GM12878 (cell line): ENCODE data around the gene TLDC2. TPM values are rescaled to one million over a fixed set of nuclear protein-coding genes. Genes with fewer than 3 reads are reported as not detected.

Source experiments
- ATAC-seq: fragments of 200-7000 bp; cut with Tn5 transposase; 3 replicates; pipeline ENCODE4 v1.9.1; 2020; ENCODE audit warnings: mild to moderate bottlenecking, moderate library complexity
- BruUV-seq: library from RNA; stranded (reverse); fragments of 400-500 nt; replicated peaks from 2 replicates; lab custom pipeline; 2021; lab: Mats Ljungman, UMichigan
- CTCF ChIA-PET: fragments of 300-600 bp; sonication (Branson Sonifier 250); formaldehyde crosslinking; extraction: SDS; loops from one replicate; lab custom pipeline; 2021; ENCODE audit warnings: inconsistent platforms; lab: Yijun Ruan, JAX
- POLR2A ChIA-PET: fragments of 350-600 bp; formaldehyde crosslinking; extraction: SDS; loops from one replicate; lab custom pipeline; 2021; ENCODE audit warnings: inconsistent platforms; lab: Charles Lee
- RAD21 ChIA-PET: fragments of 300-600 bp; sonication (Branson Sonifier 250); formaldehyde crosslinking; loops from one replicate; lab custom pipeline; 2023; ENCODE audit warnings: antibody characterized with exemption; ENCODE audit not compliant: unreplicated experiment; lab: Charles Lee
- SMC1A ChIA-PET: fragments of 300-600 bp; sonication (Branson Sonifier 250); formaldehyde crosslinking; loops from one replicate; lab custom pipeline; 2023; ENCODE audit not compliant: unreplicated experiment, uncharacterized antibody; lab: Charles Lee
- DNase-seq: peaks from one replicate; pipeline ENCODE4 v3.0.0-alpha.2; 2011; ENCODE audit warnings: low read depth, low spot score
- FAIRE-seq: peaks from 3 replicates; lab custom pipeline; 2011; peaks lifted over from hg19 to GRCh38; lab: Jason Lieb, UNC
- H2AFZ ChIP-seq: 2 replicates; pipeline ENCODE4 v1.6.0; 2011; ENCODE audit warnings: low read depth, low read length, control low read depth; ENCODE audit not compliant: control insufficient read depth
- H3K27ac ChIP-seq: 2 replicates; pipeline ENCODE4 v1.5.1; 2011; ENCODE audit warnings: control low read depth; ENCODE audit not compliant: control insufficient read depth, insufficient read depth
- H3K27me3 ChIP-seq, 2 experiments: replicated peaks in 1 of 2; 2 replicates each; pipeline versions ENCODE4 v1.6.0 to v1.6.1; 2011; ENCODE audit warnings: low read length in 1 of 2; ENCODE audit not compliant: control insufficient read depth in 2 of 2, insufficient read depth in 2 of 2
- H3K36me3 ChIP-seq, 2 experiments: 2 replicates each; pipeline ENCODE4 v1.5.1; 2011; ENCODE audit warnings: low read length in 1 of 2; ENCODE audit not compliant: control insufficient read depth in 2 of 2, insufficient read depth in 2 of 2
- H3K4me1 ChIP-seq: 2 replicates; pipeline ENCODE4 v1.6.1; 2011; ENCODE audit warnings: mild to moderate bottlenecking, low read length, moderate library complexity, mixed read lengths; ENCODE audit not compliant: control insufficient read depth, insufficient read depth
- H3K4me2 ChIP-seq: 2 replicates; pipeline ENCODE4 v1.6.0; 2011; ENCODE audit warnings: control low read depth; ENCODE audit not compliant: control insufficient read depth, insufficient read depth
- H3K4me3 ChIP-seq: fragments of 200-600 bp; sonication (generic); 2 replicates; pipeline ENCODE4 v1.5.1; 2016
- H3K79me2 ChIP-seq: 2 replicates; pipeline ENCODE4 v1.6.0; 2011; ENCODE audit warnings: low read length; ENCODE audit not compliant: control insufficient read depth, insufficient read depth
- H3K9ac ChIP-seq: 2 replicates; pipeline ENCODE4 v1.8.0; 2011; ENCODE audit warnings: low read length, control low read depth, mixed read lengths; ENCODE audit not compliant: control insufficient read depth, insufficient read depth
- H3K9me3 ChIP-seq: replicated peaks from 3 replicates; pipeline ENCODE4 v1.5.1; 2011; ENCODE audit warnings: mild to moderate bottlenecking, low read length; ENCODE audit not compliant: control insufficient read depth, insufficient read depth
- H4K20me1 ChIP-seq: 2 replicates; pipeline ENCODE4 v1.6.0; 2011; ENCODE audit not compliant: control insufficient read depth, insufficient read depth
- BCLAF1 ChIP-seq: fragments of 450-650 bp; IDR thresholded peaks from 2 replicates; pipeline ENCODE4 v1.6.1; 2017; ENCODE audit warnings: antibody characterized with exemption, mild to moderate bottlenecking, moderate library complexity
- CBX3 ChIP-seq: fragments of 200-600 bp; sonication (generic); IDR thresholded peaks from 2 replicates; pipeline ENCODE4 v1.6.1; 2016; ENCODE audit warnings: low read depth, borderline replicate concordance
- CBX5 ChIP-seq: sonication (generic); IDR thresholded peaks from 2 replicates; pipeline ENCODE4 v1.6.1; 2016; ENCODE audit warnings: low read depth, moderate library complexity, mild to moderate bottlenecking, inconsistent platforms
- EZH2 ChIP-seq: IDR thresholded peaks from 2 replicates; pipeline ENCODE4 v1.6.1; 2012; ENCODE audit warnings: low read depth, mild to moderate bottlenecking, control low read depth, inconsistent platforms, low read length, borderline replicate concordance; ENCODE audit not compliant: control insufficient read depth
- HDGF ChIP-seq: fragments of 450-650 bp; IDR thresholded peaks from 2 replicates; pipeline ENCODE4 v1.6.1; 2016; ENCODE audit warnings: antibody characterized with exemption
- KAT2A ChIP-seq: conservative IDR thresholded peaks from 2 replicates; pipeline ENCODE4 v1.6.1; 2011; ENCODE audit warnings: low read depth, low read length; ENCODE audit not compliant: control insufficient read depth
- NFIC ChIP-seq: IDR thresholded peaks from 2 replicates; pipeline ENCODE4 v1.6.1; 2012; ENCODE audit warnings: low read depth, mild to moderate bottlenecking, inconsistent platforms, low read length, moderate library complexity
- NR2C2 ChIP-seq: IDR thresholded peaks from 2 replicates; pipeline ENCODE4 v1.6.1; 2011; ENCODE audit warnings: borderline replicate concordance, low read depth; ENCODE audit not compliant: control insufficient read depth, insufficient read length
- PKNOX1 ChIP-seq: fragments of 450-650 bp; IDR thresholded peaks from 2 replicates; pipeline ENCODE4 v1.6.1; 2016; ENCODE audit warnings: mild to moderate bottlenecking
- POLR2A ChIP-seq: IDR thresholded peaks from 2 replicates; pipeline ENCODE4 v1.6.1; 2011; ENCODE audit warnings: low read depth, mild to moderate bottlenecking, low read length
- POU2F2 ChIP-seq: IDR thresholded peaks from 3 replicates; pipeline ENCODE4 v1.6.1; 2011; ENCODE audit warnings: low read depth, mild to moderate bottlenecking, low read length, borderline replicate concordance
- SUPT20H ChIP-seq: IDR thresholded peaks from 2 replicates; pipeline ENCODE4 v1.6.1; 2011; ENCODE audit warnings: low read depth, mild to moderate bottlenecking, low read length, moderate library complexity, borderline replicate concordance; ENCODE audit not compliant: control insufficient read depth
- ZBTB4 ChIP-seq: fragments of 450-650 bp; formaldehyde crosslinking; IDR thresholded peaks from 2 replicates; pipeline ENCODE4 v1.4.0; 2022; ENCODE audit warnings: mild to moderate bottlenecking, moderate library complexity
- WGBS: methylation state at CpG from one replicate; pipeline ENCODE4 v1.1.6; 2016; ENCODE audit warnings: low lambda C conversion rate; ENCODE audit not compliant: insufficient replicate concordance, insufficient coverage; ENCODE audit errors: missing lambda C conversion rate; 5-methylcytosine and 5-hydroxymethylcytosine counted together
- in situ Hi-C: fragments of 300-500 bp; cut with MboI; formaldehyde crosslinking; loops from 9 replicates; pipeline ENCODE4 v1.14.3; 2018; ENCODE audit warnings: mixed read lengths
- intact Hi-C: fragments of 100-400 bp; cut with micrococcal nuclease; formaldehyde crosslinking; loops from one replicate; pipeline ENCODE4 v1.14.2; 2022; ENCODE audit not compliant: unreplicated experiment
- polyA plus RNA-seq, 11 experiments: library from polyadenylated mRNA; depleted of rRNA in 4 of 11; unstranded in 6 of 11; stranded (reverse) in 5 of 11; fragments of >200 nt; fragmentation: Nextera tagmentation in 4 of 11; fragmentation: Illumina TruSeq in 1 of 11; extraction: Ambion mirVana in 4 of 11; extraction: Trizol in 1 of 11; gene quantifications; 1 replicate in 1 of 11; 2 replicates in 10 of 11; pipeline versions ENCODE4 v1.2.1 to v1.2.3, GENCODE V29; 2011 to 2016; ENCODE audit warnings: inconsistent platforms in 2 of 11, missing spikeins in 2 of 11, low read depth in 1 of 11
- total RNA-seq, 4 experiments: library from RNA; depleted of rRNA in 3 of 4; stranded (reverse); fragments of >200 nt in 3 of 4; fragmentation: Illumina TruSeq in 1 of 4; extraction: Trizol in 1 of 4; gene quantifications; 2 replicates each; pipeline versions ENCODE4 v1.2.1 to v1.2.3, GENCODE V29; 2013 to 2021

The TLDC2 gene
- total and polyA plus RNA-seq, 10 of the 15 experiments (the other 5 are each of a cell fraction or from before 2014, with no cell fraction given) = 0.05 to 0.41 (median 0.21) TPM

GRCh38 chr20:36854348-36855240, 21.3 kb upstream of the TLDC2 start:
- Histone ChIP-seq H3K9ac (no peak overlapping the region), H3K4me1 (peaks cover 27% of the 10 kb centered on the region), H2AFZ (no peak overlapping the region), H3K27ac (no peak overlapping the region), H3K27me3 (no peaks in the 10 kb centered on the region), H4K20me1 (no peaks in the 10 kb centered on the region), H3K79me2 (peaks cover 5% of the 10 kb centered on the region), H3K9me3 (peaks cover 2% of the 10 kb centered on the region; the same call in 1 of the 3 replicates), H3K36me3 (no peaks in the 10 kb centered on the region; a peak in 2 of 4 replicates), H3K4me2 (no peak overlapping the region), H3K4me3 (no peak overlapping the region)
- WGBS = 96% methylated on average over 21 of the region's 21 CpGs
- TF ChIP-seq HDGF = no peak
- TF ChIP-seq NFIC = no peak
- no peak for TF ChIP-seq BCLAF1
- no peak for TF ChIP-seq POU2F2
- no peak for TF ChIP-seq SUPT20H
- no peak for TF ChIP-seq CBX3
- no peak for TF ChIP-seq ZBTB4 (CRISPR knock-in tag)
- no peak for TF ChIP-seq PKNOX1
- TF ChIP-seq POLR2A = no peak
- TF ChIP-seq EZH2 = no peak
- TF ChIP-seq KAT2A = no peak
- TF ChIP-seq CBX5 = no peak
- TF ChIP-seq NR2C2 = no peak
- in situ Hi-C loops (no loop called here), intact Hi-C loops (no loop called here)
- POLR2A ChIA-PET = interaction anchor here (0.6 to 3.0 kb wide), 5 partner anchors 8 to 34 kb away, joined by 3 to 14 read pairs (median 7); no protein-coding TSS in a partner anchor
- no peak for FAIRE-seq
- SMC1A ChIA-PET = interaction anchor here (0.8 to 13.5 kb wide), 4 partner anchors 8 to 19 kb away, joined by 3 to 105 read pairs (median 10); a partner anchor contains a TSS
- DNase-seq = no peak
- no peak for ATAC-seq
- BruUV-seq = no TSS peak
- CTCF ChIA-PET = interaction anchor here (0.9 to 25.3 kb wide), 6 partner anchors 8 to 46 kb away, joined by 3 to 349 read pairs (median 4); a partner anchor contains a TSS
- RAD21 ChIA-PET = interaction anchor here (1.6 kb wide), 1 partner anchor 19 kb away, joined by 4 read pairs; no protein-coding TSS in a partner anchor
